ENCODE measurements around the gene GJB2.

DNA sequence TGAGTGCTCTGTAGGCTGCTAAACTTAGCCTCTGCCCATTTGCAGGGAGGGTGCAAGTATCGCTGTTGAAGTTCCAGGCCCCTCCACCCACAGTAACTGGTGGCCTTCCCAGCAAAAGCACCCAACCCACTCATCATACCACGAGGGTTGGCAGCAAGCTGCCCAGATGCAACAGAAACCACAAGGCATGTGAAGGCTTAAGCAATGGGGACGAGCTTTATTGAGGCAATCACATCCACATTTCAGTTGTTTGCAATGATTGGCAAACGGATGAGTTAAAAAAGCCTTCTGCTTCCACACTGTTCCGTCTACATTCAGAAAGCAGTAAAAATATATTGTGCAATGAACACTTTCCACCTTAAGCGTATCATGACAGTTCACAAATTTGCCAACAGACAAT, 29.0 kb upstream of the GJB2 start:
- TF ChIP-seq, protein P1, sequence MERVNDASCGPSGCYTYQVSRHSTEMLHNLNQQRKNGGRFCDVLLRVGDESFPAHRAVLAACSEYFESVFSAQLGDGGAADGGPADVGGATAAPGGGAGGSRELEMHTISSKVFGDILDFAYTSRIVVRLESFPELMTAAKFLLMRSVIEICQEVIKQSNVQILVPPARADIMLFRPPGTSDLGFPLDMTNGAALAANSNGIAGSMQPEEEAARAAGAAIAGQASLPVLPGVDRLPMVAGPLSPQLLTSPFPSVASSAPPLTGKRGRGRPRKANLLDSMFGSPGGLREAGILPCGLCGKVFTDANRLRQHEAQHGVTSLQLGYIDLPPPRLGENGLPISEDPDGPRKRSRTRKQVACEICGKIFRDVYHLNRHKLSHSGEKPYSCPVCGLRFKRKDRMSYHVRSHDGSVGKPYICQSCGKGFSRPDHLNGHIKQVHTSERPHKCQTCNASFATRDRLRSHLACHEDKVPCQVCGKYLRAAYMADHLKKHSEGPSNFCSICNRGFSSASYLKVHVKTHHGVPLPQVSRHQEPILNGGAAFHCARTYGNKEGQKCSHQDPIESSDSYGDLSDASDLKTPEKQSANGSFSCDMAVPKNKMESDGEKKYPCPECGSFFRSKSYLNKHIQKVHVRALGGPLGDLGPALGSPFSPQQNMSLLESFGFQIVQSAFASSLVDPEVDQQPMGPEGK (CRISPR knock-in tag; IDR thresholded peaks at IDR 0.05; ENCODE audit: borderline replicate concordance) = no peak
- TF ChIP-seq GLIS3 (CRISPR knock-in tag; IDR thresholded peaks at IDR 0.05) (no peak), ZC3H10 (CRISPR knock-in tag; IDR thresholded peaks at IDR 0.05) (no peak)
